ENCODE measurements around the gene CACNA1I.

Gene CACNA1I

GRCh38 chr22:39610766-39611165 lies 40.2 kb downstream of the CACNA1I start:
- no peak overlapping the region for H3K4me3 ChIP-seq (ENCODE audit: low read depth, low read length)
- DNase-seq (ENCODE audit: low read depth): no peak
- no peak for TF ChIP-seq CTCF (IDR thresholded peaks at IDR 0.05; ENCODE audit: control insufficient read depth, extremely low read depth, insufficient read depth)

GRCh38 chr22:39611360-39611759 lies 40.8 kb downstream of the CACNA1I start:
- no peak for TF ChIP-seq CTCF (IDR thresholded peaks at IDR 0.05; ENCODE audit: control insufficient read depth, extremely low read depth, insufficient read depth)
- H3K4me3 ChIP-seq (ENCODE audit: low read depth, low read length): no peak overlapping the region
- no peak for DNase-seq (ENCODE audit: low read depth)

- no peak for TF ChIP-seq CTCF (IDR thresholded peaks at IDR 0.05; ENCODE audit: control insufficient read depth, extremely low read depth, insufficient read depth)
- no peak for DNase-seq (ENCODE audit: low read depth)
- H3K4me3 ChIP-seq (ENCODE audit: low read depth, low read length): no peak overlapping the region
Measured at GRCh38 chr22:39612811-39613548, 42.4 kb downstream of the CACNA1I start.

GRCh38 chr22:39613549-39613921 lies 43.0 kb downstream of the CACNA1I start:
- no peak for DNase-seq (ENCODE audit: low read depth)
- no peak for TF ChIP-seq CTCF (IDR thresholded peaks at IDR 0.05; ENCODE audit: control insufficient read depth, extremely low read depth, insufficient read depth)
- no peak overlapping the region for H3K4me3 ChIP-seq (ENCODE audit: low read depth, low read length)

- no peak for DNase-seq (ENCODE audit: low read depth)
- H3K4me3 ChIP-seq (ENCODE audit: low read depth, low read length): no peak overlapping the region
- TF ChIP-seq CTCF (IDR thresholded peaks at IDR 0.05; ENCODE audit: control insufficient read depth, extremely low read depth, insufficient read depth): no peak
Measured at GRCh38 chr22:39614442-39614841, 43.9 kb downstream of the CACNA1I start.

GRCh38 chr22:39616051-39616450 lies 45.5 kb downstream of the CACNA1I start:
- H3K4me3 ChIP-seq (ENCODE audit: low read depth, low read length): no peak overlapping the region
- no peak for DNase-seq (ENCODE audit: low read depth)
- no peak for TF ChIP-seq CTCF (IDR thresholded peaks at IDR 0.05; ENCODE audit: control insufficient read depth, extremely low read depth, insufficient read depth)

GRCh38 chr22:39616781-39617180 lies 46.2 kb downstream of the CACNA1I start:
- TF ChIP-seq CTCF (IDR thresholded peaks at IDR 0.05; ENCODE audit: control insufficient read depth, extremely low read depth, insufficient read depth): no peak
- no peak overlapping the region for H3K4me3 ChIP-seq (ENCODE audit: low read depth, low read length)

More at GRCh38 chr22:39616781-39617180, 46.2 kb downstream of the CACNA1I start:
- no peak for DNase-seq (ENCODE audit: low read depth)

Measured in LNCaP clone FGC (cell line).